Muscle of leg (tissue), 11 donors: ENCODE data around the gene GDF2. TPM values are rescaled to one million over a fixed set of nuclear protein-coding genes. Genes with fewer than 3 reads are reported as not detected.

Source experiments
- DNase-seq: peaks from one replicate; pipeline ENCODE4 v3.0.0; 2013
- H3K27ac ChIP-seq: one replicate; pipeline ENCODE4 v1.5.1; 2013; ENCODE audit warnings: mild to moderate bottlenecking, low read length, control low read depth
- H3K27me3 ChIP-seq: one replicate; pipeline ENCODE4 v1.6.1; 2013; ENCODE audit warnings: low read length; ENCODE audit not compliant: control insufficient read depth, insufficient read depth
- H3K36me3 ChIP-seq: one replicate; pipeline ENCODE4 v1.6.1; 2013; ENCODE audit warnings: low read length; ENCODE audit not compliant: control insufficient read depth, insufficient read depth
- H3K4me1 ChIP-seq: one replicate; pipeline ENCODE4 v1.6.1; 2013; ENCODE audit warnings: low read length; ENCODE audit not compliant: control insufficient read depth, insufficient read depth
- H3K4me3 ChIP-seq: one replicate; pipeline ENCODE4 v1.5.1; 2013; ENCODE audit warnings: low read length, control low read depth
- H3K9me3 ChIP-seq: replicated peaks from 2 replicates; pipeline ENCODE4 v1.6.1; 2013; ENCODE audit warnings: low read depth, low read length; ENCODE audit not compliant: control insufficient read depth
- WGBS: methylation state at CpG from one replicate; pipeline ENCODE4 v1.1.5; 2013; ENCODE audit warnings: missing lambda C conversion rate; ENCODE audit not compliant: insufficient coverage; 5-methylcytosine and 5-hydroxymethylcytosine counted together
- polyA plus RNA-seq, 8 donors: library from polyadenylated mRNA; unstranded; fragments of 120-200 nt; gene quantifications; one replicate each; pipeline versions ENCODE4 v1.2.1 to v1.2.3, GENCODE V29; 2013; ENCODE audit warnings: inconsistent platforms in 1 of 8, low replicate concordance in 1 of 8; ENCODE audit not compliant: insufficient read length in 8 of 8, insufficient read depth in 1 of 8
- total RNA-seq: library from RNA; stranded (reverse); fragments of 120-200 nt; gene quantifications from one replicate; pipeline ENCODE4 v1.2.4, GENCODE V29; 2013

The GDF2 gene
- total and polyA plus RNA-seq, 9 donors, result not detected

DNA sequence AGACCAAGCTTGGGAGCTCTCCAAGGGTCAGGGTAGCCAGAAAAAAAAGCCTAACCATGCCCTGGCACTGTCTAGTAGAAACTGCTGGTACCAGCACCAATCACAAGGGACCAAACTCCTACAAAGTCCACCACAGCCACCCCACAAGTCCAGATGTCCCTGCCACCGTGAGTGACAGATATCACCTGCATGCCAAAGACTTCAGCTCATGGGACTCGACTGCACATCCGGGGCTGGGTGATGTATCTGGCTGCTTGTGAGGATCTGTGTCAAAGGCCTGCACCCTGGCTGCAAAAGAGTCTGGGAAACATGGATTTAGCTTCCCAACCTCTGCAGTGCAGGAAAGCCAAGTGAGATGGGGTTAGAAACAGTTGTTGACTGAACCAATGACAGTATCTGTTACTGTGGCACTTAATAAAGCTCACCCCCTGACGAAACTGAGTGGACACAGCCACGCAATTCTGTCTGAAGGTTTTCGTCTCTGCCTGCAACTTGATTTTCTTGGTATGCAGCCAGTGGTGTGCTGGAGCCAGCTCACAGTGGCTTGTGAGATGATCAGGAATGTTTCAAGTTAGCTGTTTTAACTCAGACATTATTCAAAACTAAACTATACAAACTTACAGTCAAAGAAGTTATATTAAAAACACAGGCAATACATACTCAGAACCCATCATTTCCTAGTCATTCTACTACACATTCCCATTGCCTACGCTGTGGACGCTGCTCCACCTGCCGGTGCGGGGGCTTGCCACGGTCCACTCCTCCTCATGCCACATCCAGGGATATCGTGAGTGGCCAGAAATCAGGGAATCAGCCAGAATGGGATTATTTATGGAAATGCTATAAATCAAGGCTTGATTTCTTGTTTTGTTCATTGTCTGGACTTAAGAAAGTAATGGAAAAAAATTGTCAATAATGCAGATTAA is 52.6 kb downstream of the GDF2 start:
- Histone ChIP-seq H3K27ac (no peak overlapping the region), H3K9me3 (no peaks in the 10 kb centered on the region), H3K4me3 (no peak overlapping the region), H3K4me1 (peaks cover 36% of the 10 kb centered on the region), H3K27me3 (no peaks in the 10 kb centered on the region), H3K36me3 (no peaks in the 10 kb centered on the region)
- 59% methylated on average over 11 of the region's 12 CpGs for WGBS
- peak; percentile 77 for DNase-seq

- H3K36me3 ChIP-seq, result no peaks in the 10 kb centered on the region
- H3K27ac ChIP-seq, result no peak overlapping the region
- H3K9me3 ChIP-seq, result no peaks in the 10 kb centered on the region
- WGBS, result 69% methylated on average over 6 of the region's 10 CpGs
- H3K4me1 ChIP-seq, result peaks cover 46% of the 10 kb centered on the region
- no peaks in the 10 kb centered on the region for H3K27me3 ChIP-seq
- no peak for DNase-seq
- H3K4me3 ChIP-seq, result no peak overlapping the region
Observed at GRCh38 chr10:47376522-47377220, 54.4 kb downstream of the GDF2 start.

Other genes starting within 250 kb of the GDF2 start
- 0.98 TPM for gene GDF10, start 22.3 kb upstream of the GDF2 start, total RNA-seq
- 1 to 10 TPM in 3 of 8 donors, under 1 TPM in 5; 0.08 to 6.1 (median 0.91) TPM for gene GDF10, start 22.3 kb upstream of the GDF2 start, polyA plus RNA-seq
- gene RBP3, start 25.9 kb downstream of the GDF2 start, total RNA-seq, result not detected
- under 1 TPM; 0.04 to 0.11 (median 0.07) TPM for gene RBP3, start 25.9 kb downstream of the GDF2 start, polyA plus RNA-seq
- 1.2 TPM for gene ZNF488, start 61.8 kb downstream of the GDF2 start, total RNA-seq
- 1 to 10 TPM; 3.3 to 5.2 (median 4.0) TPM for gene ZNF488, start 61.8 kb downstream of the GDF2 start, polyA plus RNA-seq
- not detected for gene ANXA8, start 161.7 kb downstream of the GDF2 start, total RNA-seq
- gene ANXA8, start 161.7 kb downstream of the GDF2 start, polyA plus RNA-seq, result 1 to 10 TPM in 1 of 8 donors, under 1 TPM in 4, not detected in 3; 0.10 to 3.1 (median 0.43) TPM
- not detected for gene FAM25G, start 169.2 kb downstream of the GDF2 start, total RNA-seq
- gene FAM25G, start 169.2 kb downstream of the GDF2 start, polyA plus RNA-seq, result not detected
- gene AGAP9, start 201.2 kb downstream of the GDF2 start, total RNA-seq, result 7.4 TPM
- gene AGAP9, start 201.2 kb downstream of the GDF2 start, polyA plus RNA-seq, result 10 to 100 TPM in 2 of 8 donors, 1 to 10 TPM in 6; 4.2 to 23.5 (median 5.7) TPM